D721Med (cell line): ENCODE measurements around the gene MDGA2.

Experiments
- DNase-seq: peaks from one replicate; pipeline ENCODE4 v3.0.0; 2011; ENCODE audit warnings: low spot score; ENCODE audit not compliant: insufficient read length
- FAIRE-seq: peaks from 2 replicates; lab custom pipeline; 2011; peaks lifted over from hg19 to GRCh38; lab: Jason Lieb, UNC
- CTCF ChIP-seq: IDR thresholded peaks from 2 replicates; pipeline ENCODE4 v1.5.1; 2012; ENCODE audit warnings: mild to moderate bottlenecking, control low read depth; ENCODE audit not compliant: insufficient read depth; ENCODE audit errors: missing control alignments

Gene MDGA2

DNA sequence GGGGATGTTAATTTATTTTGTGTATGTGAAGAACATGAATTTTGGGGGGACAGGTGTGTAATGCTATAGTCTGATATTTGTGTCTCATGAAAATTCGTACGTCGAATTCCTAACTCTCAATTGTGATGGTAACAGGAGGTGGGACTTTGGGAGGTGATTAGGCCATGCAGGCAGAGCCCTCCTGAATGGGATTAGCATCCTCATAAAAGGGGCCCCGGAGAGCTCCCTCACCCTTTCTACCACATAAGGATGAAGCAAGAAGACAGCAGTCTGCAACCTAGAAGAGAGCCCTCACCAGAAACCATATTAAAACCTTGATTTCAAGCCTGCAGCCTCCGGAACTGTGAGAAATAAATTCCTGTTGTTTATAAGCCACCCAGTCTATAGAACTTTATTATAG is 165.4 kb downstream of the MDGA2 start:
- no peak for TF ChIP-seq CTCF
- DNase-seq (no peak), FAIRE-seq (no peak)

DNA sequence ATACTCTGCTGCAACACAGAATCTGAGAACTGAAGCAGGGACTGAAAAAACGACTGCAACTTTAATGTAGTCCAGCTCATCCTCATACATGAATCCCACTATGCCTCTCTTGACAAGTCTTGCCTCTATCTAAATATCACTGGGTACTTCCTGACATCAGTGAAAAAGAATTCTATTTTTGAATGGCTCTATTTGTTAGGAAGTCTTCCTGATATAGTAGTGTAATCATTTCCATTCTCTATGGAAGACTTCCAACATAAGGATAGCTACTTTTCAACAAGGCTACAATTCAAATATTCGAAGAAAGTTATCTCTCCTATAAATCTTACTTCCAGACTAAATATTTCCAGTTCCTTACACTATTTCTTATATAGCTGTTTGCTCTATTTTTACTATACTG is 167.5 kb downstream of the MDGA2 start:
- DNase-seq (no peak), FAIRE-seq (no peak)
- no peak for TF ChIP-seq CTCF

GRCh38 chr14:47500369-47500768 is 175.0 kb downstream of the MDGA2 start:
- no peak for FAIRE-seq
- no peak for TF ChIP-seq CTCF

DNA sequence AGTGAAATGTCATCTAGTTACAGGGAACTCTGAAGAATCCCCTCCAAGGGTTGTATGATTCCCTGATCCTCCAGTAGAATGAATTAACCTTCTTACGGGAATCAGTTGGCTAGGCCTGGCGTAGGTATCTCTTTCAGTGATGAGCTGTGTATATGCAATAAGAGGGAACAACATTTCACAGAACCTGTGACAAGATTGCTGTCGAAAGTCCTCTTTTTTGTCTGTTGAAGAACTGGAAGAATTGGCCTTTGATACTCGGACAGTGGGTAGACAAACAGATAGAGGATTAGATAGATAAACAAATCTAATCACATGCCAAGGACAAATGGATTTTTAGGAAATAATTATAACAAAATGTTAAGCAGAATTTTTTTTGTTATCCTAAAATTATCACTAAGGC is 184.6 kb downstream of the MDGA2 start:
- DNase-seq (no peak), FAIRE-seq (no peak)

More at GRCh38 chr14:47500369-47500768, 175.0 kb downstream of the MDGA2 start:
- no peak for DNase-seq

GRCh38 chr14:47490353-47490752 is 185.1 kb downstream of the MDGA2 start:
- DNase-seq, result no peak
- no peak for TF ChIP-seq CTCF
- no peak for FAIRE-seq

More for the DNA sequence above, 184.6 kb downstream of the MDGA2 start:
- TF ChIP-seq CTCF, result no peak

DNA sequence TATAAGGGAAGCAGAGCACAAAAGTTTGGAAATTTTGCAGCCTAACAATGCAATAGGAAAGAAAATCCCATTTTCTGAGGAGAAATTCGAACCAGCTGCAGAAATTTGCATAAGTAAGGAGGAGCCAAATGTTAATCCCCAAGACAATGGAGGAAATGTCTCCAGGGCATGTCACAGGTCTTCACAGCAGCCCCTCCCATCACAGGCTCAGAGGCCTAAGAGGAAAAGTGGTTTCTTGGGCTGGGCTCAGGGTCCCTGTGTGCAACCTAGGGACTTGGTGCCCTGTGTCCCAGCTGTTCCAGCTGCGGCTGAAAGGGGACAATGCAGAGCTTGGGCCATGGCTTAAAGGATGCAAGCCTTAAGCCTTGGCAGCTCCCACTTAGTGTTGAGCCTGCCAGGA is 190.0 kb downstream of the MDGA2 start:
- FAIRE-seq, result no peak
- no peak for DNase-seq
- no peak for TF ChIP-seq CTCF

DNA sequence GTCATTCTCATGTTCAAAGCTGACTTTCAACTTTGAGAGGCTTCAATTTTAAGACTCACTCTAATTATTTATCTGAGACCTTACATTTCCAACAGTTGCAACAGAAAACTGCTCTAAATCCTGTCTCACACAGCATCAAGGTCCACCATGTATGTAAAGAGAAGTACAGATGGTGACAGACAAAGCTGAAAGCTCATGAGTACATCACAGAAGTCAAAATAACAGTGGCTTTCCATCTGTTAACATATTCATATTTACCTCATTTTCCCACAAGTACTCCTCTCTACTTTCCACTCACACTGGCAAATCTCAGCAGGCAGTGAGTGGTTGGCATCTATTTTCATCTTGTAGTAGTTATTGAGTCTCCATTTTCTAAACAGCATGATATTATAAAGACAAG is 192.0 kb downstream of the MDGA2 start:
- FAIRE-seq, result no peak
- no peak for DNase-seq
- no peak for TF ChIP-seq CTCF
